Measurements from ENCODE around the gene TBC1D2B. TPM values are rescaled to one million over a fixed set of nuclear protein-coding genes. Genes with fewer than 3 reads are reported as not detected.

Gene TBC1D2B
- total RNA-seq, 1 donor from 2014 or later, result 24.4 TPM

DNA sequence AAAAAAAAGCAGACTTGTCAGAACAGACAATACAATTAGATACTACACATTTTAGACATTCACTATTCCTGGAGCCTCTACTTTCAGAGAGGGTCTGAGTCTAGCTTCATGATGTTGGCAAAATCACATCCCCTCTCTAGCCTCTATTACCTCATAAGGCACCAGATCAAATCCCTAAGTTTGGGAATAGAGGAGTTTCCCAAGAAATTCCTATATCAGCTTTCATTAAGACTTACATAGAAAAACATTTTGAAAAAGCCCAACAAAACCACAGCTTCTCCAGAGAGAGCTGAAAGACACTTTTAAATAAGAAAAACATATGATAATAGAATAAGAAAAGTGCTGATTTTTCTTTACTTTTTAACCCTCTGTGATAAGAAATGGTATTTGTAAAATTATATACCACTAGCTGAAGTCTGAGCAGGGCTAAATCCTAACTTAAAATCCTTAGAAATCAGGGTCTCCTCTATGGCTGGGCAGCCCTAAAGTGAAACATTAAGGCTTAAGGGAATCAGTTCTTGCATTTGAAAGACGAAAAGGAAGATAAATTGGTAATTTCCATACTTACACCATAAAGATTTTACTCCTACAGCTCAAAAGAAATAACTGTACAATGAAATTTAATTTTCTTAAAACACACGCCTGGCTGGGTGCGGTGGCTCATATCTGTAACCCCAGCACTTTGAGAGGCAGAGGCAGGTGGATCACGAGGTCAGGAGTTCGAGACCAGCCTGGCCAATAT is 4.3 kb downstream of the TBC1D2B start:
- no peak for DNase-seq (ENCODE audit: low read depth)

DNA sequence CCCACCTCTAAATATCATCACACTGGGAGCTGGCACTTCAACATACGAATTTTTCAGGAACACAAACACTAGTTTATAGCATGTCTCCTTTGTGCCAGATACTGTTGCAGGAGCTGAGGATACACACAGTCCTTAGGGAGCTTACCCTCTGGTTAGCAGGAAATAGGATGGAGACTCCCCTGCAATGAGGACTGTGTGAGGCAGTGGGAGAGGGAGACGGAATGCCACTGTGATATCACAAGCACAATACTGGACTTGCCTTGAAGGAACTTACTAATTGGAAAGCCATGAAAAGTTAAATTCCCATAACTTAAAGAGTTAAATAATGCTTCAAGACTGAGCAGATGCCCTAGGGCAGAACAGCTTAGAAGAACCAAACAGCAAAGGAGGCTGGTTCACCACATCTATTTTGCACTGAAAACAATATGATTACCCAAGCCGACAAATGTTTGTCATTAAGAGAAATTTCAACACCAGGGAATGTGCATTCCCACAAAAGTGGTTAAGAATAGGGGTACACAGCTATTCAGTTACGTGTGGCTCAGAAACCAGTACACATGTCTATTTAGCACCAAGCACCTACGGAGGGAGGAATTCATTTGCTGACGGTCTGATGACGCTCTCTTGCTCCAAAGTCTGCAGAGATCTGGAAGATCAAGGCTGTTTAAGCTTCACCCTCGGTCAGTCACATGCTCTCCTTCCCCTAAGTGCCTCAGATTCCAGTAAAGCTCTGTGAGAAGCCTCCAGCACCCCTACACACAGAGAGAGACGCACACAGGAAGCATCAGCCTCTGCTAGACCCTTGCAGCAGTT is 5.2 kb downstream of the TBC1D2B start:
- DNase-seq (ENCODE audit: low read depth), result peak; percentile 76

GRCh38 chr15:78071383-78071782 is 6.1 kb downstream of the TBC1D2B start:
- no peak for DNase-seq (ENCODE audit: low read depth)

GRCh38 chr15:78070049-78070700 is 7.3 kb downstream of the TBC1D2B start:
- DNase-seq (ENCODE audit: low read depth), result no peak

DNA sequence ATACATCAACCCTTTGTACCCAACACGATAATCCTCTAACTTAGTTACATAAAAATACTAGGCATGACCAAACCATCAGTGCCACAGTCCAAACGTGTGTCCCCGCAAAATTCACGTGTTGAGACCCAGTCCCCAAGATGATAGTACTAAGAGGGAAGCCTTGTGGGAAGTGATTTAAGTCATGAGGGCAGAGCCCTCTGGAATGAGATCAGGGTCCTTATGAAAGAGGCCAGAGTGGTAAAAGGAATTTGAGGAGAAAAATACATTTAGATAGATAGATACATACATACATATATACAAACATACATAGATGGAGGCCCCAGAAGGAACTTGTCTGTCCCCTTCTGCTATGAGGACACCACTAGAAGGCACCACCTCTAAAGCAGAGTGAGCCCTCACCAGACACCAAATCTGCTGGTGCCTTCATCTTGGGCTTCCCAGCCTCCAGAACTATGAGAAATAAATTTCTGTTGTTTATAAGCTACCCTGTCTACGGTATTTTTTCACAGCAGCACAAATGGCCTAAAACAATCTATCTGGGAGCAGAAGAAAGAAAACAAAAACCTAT is 8.0 kb downstream of the TBC1D2B start:
- DNase-seq (ENCODE audit: low read depth), result no peak

- DNase-seq (ENCODE audit: low read depth), result no peak
Measured at GRCh38 chr15:78069052-78069414, 8.5 kb downstream of the TBC1D2B start.

DNA sequence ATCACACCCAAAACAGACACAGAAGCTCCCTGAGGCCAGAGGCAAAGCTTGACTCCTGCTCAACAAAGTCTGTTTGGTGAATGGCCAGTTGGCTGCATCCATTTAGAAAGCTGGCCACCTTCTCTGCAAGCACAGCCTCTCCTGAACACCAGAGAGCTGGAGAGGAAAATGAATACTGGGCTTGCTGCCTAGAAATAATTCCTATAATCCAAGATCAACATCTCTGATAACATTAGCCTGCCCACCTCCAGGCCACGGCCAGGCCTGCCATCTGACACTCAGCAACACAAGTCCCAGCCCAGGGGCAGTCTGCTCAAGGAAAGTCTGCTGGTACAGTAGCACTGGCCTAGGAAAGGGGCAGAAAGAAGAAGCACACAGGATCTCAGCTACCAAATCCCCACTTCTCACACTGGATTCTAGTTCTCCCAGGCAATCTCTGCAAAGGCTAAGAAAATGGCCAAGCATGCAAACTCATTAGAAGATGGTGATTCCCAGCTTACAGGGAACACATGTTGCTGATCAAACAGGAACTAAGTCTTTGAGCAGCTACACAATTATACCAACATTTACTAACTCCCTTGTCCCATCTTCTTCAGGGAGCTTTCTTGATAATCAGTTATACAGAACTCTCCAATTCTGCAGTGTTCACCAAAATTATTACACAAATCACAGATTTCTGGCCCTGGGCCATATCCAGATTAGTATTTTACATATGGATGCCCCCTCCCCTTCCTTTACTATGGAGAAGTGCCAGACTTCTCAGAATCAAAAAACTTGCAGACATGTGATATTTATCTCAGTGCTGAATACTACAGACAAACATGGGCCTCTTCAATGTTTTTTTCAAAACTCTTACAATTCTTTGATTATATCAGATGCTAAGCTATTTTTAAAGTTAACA is 9.9 kb downstream of the TBC1D2B start:
- DNase-seq (ENCODE audit: low read depth), result peak; percentile 74

- DNase-seq (ENCODE audit: low read depth), result no peak
Measured at GRCh38 chr15:78065973-78066946, 11.3 kb downstream of the TBC1D2B start.

GRCh38 chr15:78065284-78065872 is 12.1 kb downstream of the TBC1D2B start:
- DNase-seq (ENCODE audit: low read depth), result peak; percentile 98

- peak; percentile 49 for DNase-seq (ENCODE audit: low read depth)
Measured at GRCh38 chr15:78064544-78064943, 13.0 kb downstream of the TBC1D2B start.

DNA sequence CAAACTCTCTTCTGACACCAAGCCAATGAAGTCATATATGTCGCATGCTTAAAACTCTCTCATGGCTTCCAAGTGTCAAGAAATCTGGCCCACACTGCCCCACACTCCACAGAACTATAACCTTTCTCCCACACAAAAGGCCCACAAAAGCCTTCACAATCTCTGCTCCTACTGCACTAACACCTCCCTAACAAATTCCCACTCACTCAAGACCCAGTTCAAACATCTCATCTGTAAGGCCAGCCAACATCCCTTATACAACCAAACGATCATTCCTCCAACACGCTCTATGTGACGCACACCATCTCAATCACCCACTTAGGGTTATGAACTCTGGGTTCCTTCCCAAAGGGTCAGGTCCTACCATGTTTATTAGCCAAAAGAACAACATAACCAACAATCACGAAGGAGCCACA is 13.5 kb downstream of the TBC1D2B start:
- no peak for DNase-seq (ENCODE audit: low read depth)

DNA sequence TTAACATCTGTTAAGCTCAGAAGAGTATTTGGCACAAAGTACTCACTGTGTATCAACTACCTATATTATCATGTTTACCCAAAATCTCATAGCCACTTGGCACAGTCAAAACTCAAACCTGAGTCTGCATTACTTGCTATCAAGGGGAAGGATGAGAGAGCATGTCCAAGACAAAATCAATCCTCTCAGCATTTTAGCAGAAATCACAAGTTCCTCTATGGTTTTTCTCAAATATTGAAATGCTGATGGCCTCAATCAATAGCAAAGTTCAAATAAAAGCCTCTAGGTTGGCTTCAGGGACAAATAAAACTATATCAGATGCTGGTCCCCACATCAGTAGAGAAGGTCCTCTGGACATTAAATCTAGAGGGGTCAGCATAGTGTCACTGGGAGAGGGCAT is 14.3 kb downstream of the TBC1D2B start:
- no peak for DNase-seq (ENCODE audit: low read depth)

DNA sequence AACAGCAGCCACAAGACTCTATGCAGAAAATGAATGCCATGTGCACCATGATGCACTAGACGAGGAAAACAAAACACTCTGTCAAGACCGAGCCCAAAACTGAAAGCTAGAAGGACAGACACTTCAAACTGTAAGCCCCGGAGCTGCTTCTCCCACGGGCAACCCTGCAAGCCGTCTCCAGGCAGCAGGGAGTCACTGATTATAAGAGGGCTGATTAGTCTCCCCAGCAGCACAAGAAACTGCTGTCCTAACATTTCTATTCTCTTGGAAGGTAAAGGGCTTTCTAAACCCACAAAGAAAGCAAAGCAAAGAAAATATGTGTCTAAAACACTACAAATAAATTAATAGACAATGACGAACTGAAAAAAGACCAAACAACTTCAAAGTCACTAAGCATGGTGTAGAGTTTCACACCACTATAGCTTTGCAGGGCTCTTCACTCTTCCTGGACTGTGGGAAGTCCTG is 15.5 kb downstream of the TBC1D2B start:
- peak; percentile 75 for DNase-seq (ENCODE audit: low read depth)

GRCh38 chr15:78060232-78060631 is 17.3 kb downstream of the TBC1D2B start:
- DNase-seq (ENCODE audit: low read depth), result no peak

DNA sequence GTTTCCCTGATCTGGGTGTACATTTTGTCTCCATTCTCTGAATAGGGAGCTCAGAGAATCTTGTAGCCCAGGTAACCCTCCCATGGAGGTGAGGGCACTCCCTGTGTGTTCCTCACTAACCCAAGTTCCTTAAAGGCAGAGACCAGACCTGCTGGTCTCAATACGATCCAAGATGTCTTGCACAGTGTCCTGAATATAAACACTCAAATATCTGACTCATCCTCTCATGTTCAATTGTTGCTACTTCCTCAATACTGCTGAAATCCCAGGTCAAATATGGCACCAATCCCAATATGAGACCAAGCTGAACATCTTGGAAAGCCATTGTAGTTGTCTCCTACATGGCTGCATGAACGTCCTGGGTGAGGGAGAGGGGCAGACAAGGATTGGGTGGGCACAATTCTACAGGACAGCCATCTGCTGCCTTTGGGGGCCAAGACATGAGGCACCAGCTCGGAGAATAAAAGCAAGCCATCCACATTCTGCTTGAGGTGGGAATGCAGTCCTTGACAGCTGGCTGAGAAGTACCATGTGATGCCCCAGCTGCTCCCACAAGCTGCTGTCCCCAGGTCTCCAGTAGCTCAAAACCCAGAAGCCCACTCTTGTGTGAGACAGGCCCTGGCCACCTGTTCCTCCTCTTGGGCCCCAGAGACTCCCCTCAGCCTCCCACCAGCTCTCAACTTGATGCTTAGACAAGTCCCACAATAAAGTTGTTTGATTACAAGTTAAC is 18.2 kb downstream of the TBC1D2B start:
- DNase-seq (ENCODE audit: low read depth), result peak; percentile 93

DNA sequence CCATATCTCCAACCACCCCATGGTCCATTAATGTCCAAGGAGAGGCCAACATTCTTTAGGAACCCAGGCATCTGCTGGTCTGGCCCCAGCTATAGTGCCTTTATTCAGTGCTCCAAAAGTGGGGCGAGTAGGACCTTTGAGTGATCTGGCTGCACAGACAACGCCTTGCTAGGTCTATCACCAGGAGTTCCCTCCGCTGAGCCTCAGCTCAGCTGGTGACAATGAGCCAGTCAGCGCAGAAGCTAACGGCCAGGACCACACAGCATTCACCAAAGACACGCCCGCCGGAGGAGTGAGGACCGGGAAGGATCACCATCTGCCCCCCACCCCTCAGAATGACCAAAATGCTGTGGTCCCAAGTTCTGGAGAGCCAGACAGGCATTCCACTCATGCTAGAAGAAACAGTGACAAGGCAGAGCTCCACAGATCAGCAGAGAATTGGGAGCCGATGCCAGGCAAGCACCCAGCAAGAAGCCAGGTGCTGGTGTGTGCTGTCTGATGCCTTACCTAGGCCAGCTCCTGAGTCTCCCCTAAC is 19.0 kb downstream of the TBC1D2B start:
- peak; percentile 86 for DNase-seq (ENCODE audit: low read depth)

DNA sequence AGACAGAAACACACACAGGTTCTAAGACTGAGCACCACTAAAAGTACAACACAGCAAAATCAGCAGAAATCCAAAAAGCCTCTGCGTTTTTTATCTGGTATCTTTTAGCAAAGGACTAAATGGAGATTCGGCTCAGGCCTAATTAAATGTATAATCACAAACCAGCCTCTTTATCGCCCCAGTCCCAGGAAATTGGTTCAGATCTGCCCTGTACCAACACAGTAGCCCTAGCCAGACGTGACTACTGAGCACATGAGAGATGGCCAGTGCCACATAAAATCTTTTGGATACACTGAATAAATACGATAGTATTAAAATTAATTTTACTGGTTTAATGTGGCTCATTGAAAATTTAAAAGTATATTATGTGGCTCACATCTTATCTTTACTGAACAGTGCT is 19.7 kb downstream of the TBC1D2B start:
- DNase-seq (ENCODE audit: low read depth), result no peak

DNA sequence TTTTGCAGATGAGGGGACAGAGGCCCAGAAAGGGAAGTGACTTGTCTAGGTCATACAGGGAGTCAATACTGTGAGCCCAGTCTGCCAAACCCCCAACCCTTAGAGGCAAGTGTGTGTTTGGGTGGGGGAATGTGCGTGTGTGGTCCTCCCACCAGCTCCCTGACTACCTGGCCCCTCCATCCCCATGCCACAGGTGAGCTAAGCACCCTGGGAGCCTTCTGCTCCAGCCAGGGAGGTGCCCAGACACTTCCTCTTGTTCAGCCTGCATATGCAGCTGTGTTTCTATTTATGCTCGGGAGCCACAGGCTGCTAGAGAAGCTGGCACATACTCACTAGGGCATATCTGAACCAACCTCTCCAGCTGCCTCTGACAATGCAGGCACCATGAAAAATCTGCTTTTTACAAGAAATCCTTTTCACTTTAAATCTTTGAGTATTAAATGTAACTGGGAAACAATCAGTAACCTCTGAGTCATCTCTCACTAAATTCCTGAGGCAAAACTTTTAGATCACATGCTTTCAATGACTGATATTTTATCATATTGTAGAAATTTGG is 20.7 kb downstream of the TBC1D2B start:
- peak; percentile 89 for DNase-seq (ENCODE audit: low read depth)
